ENCODE results near the gene ZBTB20.

The ZBTB20 gene

GRCh38 chr3:114878114-114878839 is 268.8 kb downstream of the ZBTB20 start:
- H3K36me3 Mint-ChIP-seq (ENCODE audit: low read depth), result no peaks in the 10 kb centered on the region
- H3K4me1 Mint-ChIP-seq (ENCODE audit: low read depth), result peaks cover 3% of the 10 kb centered on the region
- no peaks in the 10 kb centered on the region for H3K27me3 Mint-ChIP-seq (ENCODE audit: low read depth)
- no peak overlapping the region for H3K27ac Mint-ChIP-seq
- H3K4me3 Mint-ChIP-seq, result no peak overlapping the region
- no peaks in the 10 kb centered on the region for H3K9me3 Mint-ChIP-seq

DNA sequence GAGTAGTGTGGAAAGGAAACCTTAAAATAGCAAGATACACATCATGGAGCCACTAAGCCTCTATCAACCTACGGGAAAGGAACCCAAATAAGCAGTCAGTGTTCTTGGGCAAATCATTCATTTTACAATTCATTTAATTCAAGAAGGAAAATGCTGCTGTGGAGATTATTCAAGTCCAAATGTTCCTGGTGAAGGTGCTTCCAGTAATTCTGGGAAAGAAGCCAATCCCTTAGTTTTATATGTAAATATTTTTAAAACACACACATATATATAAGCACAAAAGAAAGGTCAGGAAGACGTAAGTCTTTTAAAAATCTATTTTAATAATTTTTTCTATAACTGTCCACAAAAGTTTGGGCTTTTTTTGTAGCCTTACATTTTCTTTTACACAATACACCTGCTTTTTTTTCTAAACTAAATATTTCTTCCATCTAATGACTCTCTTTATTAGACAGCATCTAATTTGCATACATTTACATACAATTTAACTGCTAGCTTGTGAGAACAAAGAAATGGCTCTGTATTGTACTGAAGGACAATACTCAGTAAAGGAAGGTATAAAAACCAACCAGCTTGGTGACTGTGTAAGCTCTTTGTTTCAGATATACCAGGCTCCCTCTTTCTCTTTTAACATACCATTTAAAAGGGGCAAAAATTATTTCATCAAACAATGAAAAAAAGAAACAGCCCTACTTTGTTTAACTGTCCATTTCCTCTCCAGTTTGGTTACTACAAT is 269.5 kb downstream of the ZBTB20 start:
- Mint-ChIP-seq H3K27ac (no peak overlapping the region), H3K36me3 (ENCODE audit: low read depth) (no peaks in the 10 kb centered on the region), H3K4me3 (no peak overlapping the region), H3K9me3 (no peaks in the 10 kb centered on the region), H3K27me3 (ENCODE audit: low read depth) (no peaks in the 10 kb centered on the region), H3K4me1 (ENCODE audit: low read depth) (peaks cover 3% of the 10 kb centered on the region)

- Mint-ChIP-seq H3K4me3 (no peak overlapping the region), H3K27ac (no peak overlapping the region), H3K4me1 (ENCODE audit: low read depth) (peaks cover 2% of the 10 kb centered on the region), H3K27me3 (ENCODE audit: low read depth) (no peaks in the 10 kb centered on the region), H3K9me3 (no peaks in the 10 kb centered on the region), H3K36me3 (ENCODE audit: low read depth) (no peaks in the 10 kb centered on the region)
These were observed 272.5 kb downstream of the ZBTB20 start for GRCh38 chr3:114874522-114874971.

DNA sequence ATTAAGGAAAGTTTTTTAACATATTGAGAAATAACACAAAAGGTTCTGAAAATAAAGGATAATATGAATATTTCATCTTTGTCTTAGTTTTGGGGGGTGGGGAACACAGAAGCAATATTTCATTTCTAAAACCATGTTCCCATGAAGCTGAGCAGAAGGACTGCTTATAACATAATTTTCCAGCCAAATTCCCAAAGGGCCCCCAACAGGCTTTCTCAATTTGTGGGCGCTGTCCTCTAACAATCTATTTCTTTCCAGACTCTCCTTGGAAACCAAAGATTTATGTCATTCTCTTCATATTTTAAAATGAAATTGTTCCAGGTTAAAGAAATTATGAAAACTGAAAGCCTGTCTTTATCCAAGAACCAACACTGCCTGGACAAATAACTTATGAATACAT is 273.5 kb downstream of the ZBTB20 start:
- Mint-ChIP-seq H3K27me3 (ENCODE audit: low read depth) (no peaks in the 10 kb centered on the region), H3K9me3 (no peaks in the 10 kb centered on the region), H3K4me3 (no peak overlapping the region), H3K27ac (no peak overlapping the region), H3K4me1 (ENCODE audit: low read depth) (no peaks in the 10 kb centered on the region), H3K36me3 (ENCODE audit: low read depth) (no peaks in the 10 kb centered on the region)

DNA sequence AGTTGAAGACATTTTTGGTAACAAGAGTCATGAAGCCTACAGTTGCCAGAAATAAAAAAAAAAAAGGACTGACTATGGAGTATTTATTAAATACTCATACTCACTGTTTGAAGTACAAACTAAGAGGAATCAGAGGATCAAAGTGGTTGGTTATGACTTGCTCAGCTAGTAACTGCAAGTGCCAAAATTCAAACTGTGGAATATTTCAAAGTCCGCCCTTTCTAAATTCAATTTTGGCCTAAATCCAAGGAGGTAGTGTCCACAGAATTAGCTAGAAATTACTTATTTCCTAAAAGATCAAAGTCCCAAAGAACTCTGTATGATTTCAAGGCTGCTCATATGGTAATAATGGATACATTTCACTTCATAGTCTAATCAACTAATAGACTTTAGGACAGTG is 274.5 kb downstream of the ZBTB20 start:
- Mint-ChIP-seq H3K4me1 (ENCODE audit: low read depth) (no peaks in the 10 kb centered on the region), H3K27ac (no peak overlapping the region), H3K9me3 (no peaks in the 10 kb centered on the region), H3K36me3 (ENCODE audit: low read depth) (no peaks in the 10 kb centered on the region), H3K4me3 (no peak overlapping the region), H3K27me3 (ENCODE audit: low read depth) (no peaks in the 10 kb centered on the region)

DNA sequence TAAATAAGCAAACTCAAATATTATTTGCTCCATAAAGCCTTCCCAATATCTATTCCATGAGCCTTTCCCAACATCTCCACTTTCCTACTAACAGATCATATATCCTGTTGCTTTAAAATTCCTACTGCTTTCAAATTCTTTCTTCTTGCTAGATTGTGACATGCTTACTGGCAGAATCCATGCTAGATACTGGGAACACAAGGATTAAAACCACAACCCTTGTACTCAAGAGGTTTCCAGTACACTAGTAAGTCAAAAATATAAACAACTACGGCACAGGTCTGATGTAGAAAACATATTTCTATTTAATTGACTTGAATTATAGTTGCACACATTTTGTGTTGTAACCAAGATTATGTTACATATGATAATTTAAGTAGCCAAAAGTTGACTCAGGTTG is 275.0 kb downstream of the ZBTB20 start:
- H3K9me3 Mint-ChIP-seq, result no peaks in the 10 kb centered on the region
- no peaks in the 10 kb centered on the region for H3K27me3 Mint-ChIP-seq (ENCODE audit: low read depth)
- no peak overlapping the region for H3K27ac Mint-ChIP-seq
- no peaks in the 10 kb centered on the region for H3K4me1 Mint-ChIP-seq (ENCODE audit: low read depth)
- no peak overlapping the region for H3K4me3 Mint-ChIP-seq
- H3K36me3 Mint-ChIP-seq (ENCODE audit: low read depth), result no peaks in the 10 kb centered on the region

- Mint-ChIP-seq H3K36me3 (ENCODE audit: low read depth) (no peaks in the 10 kb centered on the region), H3K9me3 (no peaks in the 10 kb centered on the region), H3K4me1 (ENCODE audit: low read depth) (peaks cover 7% of the 10 kb centered on the region), H3K4me3 (no peak overlapping the region), H3K27me3 (ENCODE audit: low read depth) (no peaks in the 10 kb centered on the region), H3K27ac (no peak overlapping the region)
These were observed 279.1 kb downstream of the ZBTB20 start for GRCh38 chr3:114867835-114868503.

- no peaks in the 10 kb centered on the region for H3K36me3 Mint-ChIP-seq (ENCODE audit: low read depth)
- no peak overlapping the region for H3K4me3 Mint-ChIP-seq
- H3K27ac Mint-ChIP-seq, result no peak overlapping the region
- H3K4me1 Mint-ChIP-seq (ENCODE audit: low read depth), result peaks cover 9% of the 10 kb centered on the region
- H3K9me3 Mint-ChIP-seq, result no peaks in the 10 kb centered on the region
- H3K27me3 Mint-ChIP-seq (ENCODE audit: low read depth), result no peaks in the 10 kb centered on the region
These were observed 279.7 kb downstream of the ZBTB20 start for GRCh38 chr3:114867359-114867758.

DNA sequence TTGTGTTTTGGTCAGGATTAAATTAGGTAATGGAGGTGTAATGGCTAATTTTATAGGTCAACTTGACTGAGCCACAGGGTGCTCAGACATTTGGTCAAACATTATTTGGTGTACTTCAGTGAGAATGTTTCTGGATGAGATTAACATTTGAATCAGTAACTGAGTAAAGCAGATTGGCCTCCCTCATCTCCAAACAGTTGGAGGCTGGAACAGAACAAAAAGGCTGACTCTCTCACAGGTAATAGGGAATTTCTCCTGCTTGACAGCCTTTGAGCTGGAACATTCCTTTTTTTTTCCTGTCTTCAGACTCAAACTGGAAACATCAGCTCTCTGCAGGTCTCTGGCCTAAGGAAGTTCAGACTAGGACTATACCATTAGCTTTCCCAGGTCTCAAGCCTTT is 280.7 kb downstream of the ZBTB20 start:
- H3K27me3 Mint-ChIP-seq (ENCODE audit: low read depth), result no peaks in the 10 kb centered on the region
- no peak overlapping the region for H3K4me3 Mint-ChIP-seq
- H3K9me3 Mint-ChIP-seq, result no peaks in the 10 kb centered on the region
- H3K4me1 Mint-ChIP-seq (ENCODE audit: low read depth), result peaks cover 9% of the 10 kb centered on the region
- H3K36me3 Mint-ChIP-seq (ENCODE audit: low read depth), result no peaks in the 10 kb centered on the region
- H3K27ac Mint-ChIP-seq, result no peak overlapping the region

GRCh38 chr3:114864970-114865369 is 282.1 kb downstream of the ZBTB20 start:
- Mint-ChIP-seq H3K4me1 (ENCODE audit: low read depth) (peaks cover 13% of the 10 kb centered on the region), H3K4me3 (no peak overlapping the region), H3K27me3 (ENCODE audit: low read depth) (no peaks in the 10 kb centered on the region), H3K27ac (no peak overlapping the region), H3K9me3 (no peaks in the 10 kb centered on the region), H3K36me3 (ENCODE audit: low read depth) (no peaks in the 10 kb centered on the region)

- no peaks in the 10 kb centered on the region for H3K36me3 Mint-ChIP-seq (ENCODE audit: low read depth)
- H3K4me1 Mint-ChIP-seq (ENCODE audit: low read depth), result peaks cover 13% of the 10 kb centered on the region
- H3K9me3 Mint-ChIP-seq, result no peaks in the 10 kb centered on the region
- peak overlapping the region; percentile 36 for H3K4me3 Mint-ChIP-seq
- no peaks in the 10 kb centered on the region for H3K27me3 Mint-ChIP-seq (ENCODE audit: low read depth)
- peak overlapping the region; percentile 45 for H3K27ac Mint-ChIP-seq
These were observed 283.2 kb downstream of the ZBTB20 start for GRCh38 chr3:114863848-114864247.

GRCh38 chr3:114861666-114862065 is 285.4 kb downstream of the ZBTB20 start:
- no peaks in the 10 kb centered on the region for H3K36me3 Mint-ChIP-seq (ENCODE audit: low read depth)
- H3K4me1 Mint-ChIP-seq (ENCODE audit: low read depth), result peaks cover 13% of the 10 kb centered on the region
- no peak overlapping the region for H3K27ac Mint-ChIP-seq
- H3K4me3 Mint-ChIP-seq, result no peak overlapping the region
- no peaks in the 10 kb centered on the region for H3K9me3 Mint-ChIP-seq
- H3K27me3 Mint-ChIP-seq (ENCODE audit: low read depth), result no peaks in the 10 kb centered on the region

DNA sequence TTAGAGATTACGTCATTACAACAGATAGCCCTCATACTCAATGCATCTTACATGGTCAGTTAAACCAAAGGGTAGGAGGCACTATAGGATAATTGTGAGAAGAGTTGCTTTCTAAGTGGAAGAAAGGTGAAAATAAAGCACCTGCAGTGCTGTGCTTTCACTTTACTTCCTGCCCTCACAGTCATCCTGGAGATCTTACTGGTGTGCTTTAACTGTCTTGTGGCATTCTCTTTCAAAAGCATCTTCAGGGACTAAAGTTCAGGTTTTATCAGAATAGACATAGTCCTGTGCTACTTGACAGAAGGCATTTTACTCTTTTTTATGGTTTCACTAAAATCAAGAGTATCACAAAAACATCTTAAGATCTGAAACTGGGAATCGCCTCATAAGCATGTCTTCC is 286.6 kb downstream of the ZBTB20 start:
- Mint-ChIP-seq H3K27me3 (ENCODE audit: low read depth) (no peaks in the 10 kb centered on the region), H3K9me3 (no peaks in the 10 kb centered on the region), H3K27ac (no peak overlapping the region), H3K36me3 (ENCODE audit: low read depth) (no peaks in the 10 kb centered on the region), H3K4me3 (no peak overlapping the region), H3K4me1 (ENCODE audit: low read depth) (peaks cover 15% of the 10 kb centered on the region)

DNA sequence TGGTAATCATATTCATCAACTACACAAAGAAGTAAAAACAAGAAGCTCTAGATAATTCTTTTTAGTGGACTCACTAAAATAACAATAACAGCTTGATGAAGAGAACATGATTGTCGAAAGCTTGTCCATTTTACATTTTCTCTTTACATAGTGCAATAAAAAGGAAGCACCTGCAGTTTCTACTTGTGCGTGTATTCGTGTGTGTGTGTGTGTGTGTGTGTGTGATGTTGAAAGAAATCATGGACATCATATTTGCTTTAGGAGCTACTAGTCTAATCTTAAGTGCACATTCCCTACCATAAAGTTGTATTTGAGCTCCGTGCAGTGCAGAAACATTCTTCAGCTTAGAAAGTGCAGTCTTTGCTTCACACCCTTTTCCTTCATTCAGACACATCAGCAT is 288.8 kb downstream of the ZBTB20 start:
- Mint-ChIP-seq H3K4me1 (ENCODE audit: low read depth) (peaks cover 9% of the 10 kb centered on the region), H3K36me3 (ENCODE audit: low read depth) (no peaks in the 10 kb centered on the region), H3K27me3 (ENCODE audit: low read depth) (no peaks in the 10 kb centered on the region), H3K9me3 (no peaks in the 10 kb centered on the region), H3K27ac (no peak overlapping the region), H3K4me3 (no peak overlapping the region)

DNA sequence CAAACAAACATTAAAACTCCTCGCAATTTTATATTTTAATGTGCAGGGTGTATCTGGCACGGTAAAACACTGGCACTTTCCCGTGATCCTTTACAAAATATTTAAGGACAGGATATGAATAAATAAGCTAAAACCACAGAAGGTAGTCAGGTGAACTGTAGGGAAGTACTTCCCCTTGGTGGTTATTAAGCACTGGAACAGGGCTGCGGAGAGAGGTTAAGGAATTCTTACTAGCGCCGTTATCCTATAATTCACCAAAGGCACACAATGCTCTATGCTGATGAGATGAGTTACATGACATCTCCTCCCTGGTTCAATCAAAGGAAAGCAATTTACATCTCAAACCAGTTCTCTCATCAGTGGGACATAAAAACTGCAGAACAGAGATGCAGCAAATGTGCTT is 289.8 kb downstream of the ZBTB20 start:
- Mint-ChIP-seq H3K4me1 (ENCODE audit: low read depth) (peaks cover 8% of the 10 kb centered on the region), H3K27ac (no peak overlapping the region), H3K36me3 (ENCODE audit: low read depth) (no peaks in the 10 kb centered on the region), H3K9me3 (no peaks in the 10 kb centered on the region), H3K4me3 (no peak overlapping the region), H3K27me3 (ENCODE audit: low read depth) (no peaks in the 10 kb centered on the region)
